Measurements from ENCODE around the gene LRRC27. TPM values are rescaled to one million over a fixed set of nuclear protein-coding genes. Genes with fewer than 3 reads are reported as not detected.
"Not testable (repeated sequence)": the region's sequence is repeated elsewhere in the genome, so short reads cannot be mapped to it uniquely, and the experiment has no call there.

The LRRC27 gene
- total RNA-seq, 2 donors from 2014 or later = 4.8 to 5.3 TPM

- Mint-ChIP-seq H3K27ac (peak overlapping the region; percentile 14), H3K9me3 (no peaks in the 10 kb centered on the region), H3K27me3 (ENCODE audit: low read depth) (no peaks in the 10 kb centered on the region), H3K4me1 (ENCODE audit: low read depth) (peaks cover 6% of the 10 kb centered on the region), H3K36me3 (ENCODE audit: insufficient read depth in 2 of 2) (no peaks in the 10 kb centered on the region), H3K4me3 (no peak overlapping the region)
- ATAC-seq (replicated peaks in 1 of 2) (no peak), DNase-seq (no peak)
Observed at GRCh38 chr10:132385721-132386418, 53.9 kb downstream of the LRRC27 start.

- Mint-ChIP-seq H3K9me3 (no peaks in the 10 kb centered on the region), H3K27me3 (ENCODE audit: low read depth) (no peaks in the 10 kb centered on the region), H3K36me3 (ENCODE audit: insufficient read depth in 2 of 2) (no peaks in the 10 kb centered on the region), H3K4me1 (ENCODE audit: low read depth) (peaks cover 6% of the 10 kb centered on the region), H3K27ac (peak overlapping the region; percentile 47), H3K4me3 (no peak overlapping the region)
- ATAC-seq (replicated peaks in 1 of 2) (no peak), DNase-seq (no peak)
Observed at GRCh38 chr10:132386419-132386831, 54.4 kb downstream of the LRRC27 start.

- not testable (repeated sequence) for H3K9me3 Mint-ChIP-seq
Observed at GRCh38 chr10:132386896-132387295, 54.9 kb downstream of the LRRC27 start.

GRCh38 chr10:132387764-132388210 lies 55.8 kb downstream of the LRRC27 start:
- H3K9me3 Mint-ChIP-seq = peaks cover 4 to 8% of the 10 kb centered on the region in 2 donors

More at GRCh38 chr10:132386896-132387295, 54.9 kb downstream of the LRRC27 start:
- H3K4me1 Mint-ChIP-seq (ENCODE audit: low read depth); H3K4me3 Mint-ChIP-seq; ATAC-seq (replicated peaks in 1 of 2); H3K36me3 Mint-ChIP-seq (ENCODE audit: insufficient read depth in 2 of 2); DNase-seq; H3K27me3 Mint-ChIP-seq (ENCODE audit: low read depth): not testable (repeated sequence)
- H3K27ac Mint-ChIP-seq = peak overlapping the region; percentile 47

DNA sequence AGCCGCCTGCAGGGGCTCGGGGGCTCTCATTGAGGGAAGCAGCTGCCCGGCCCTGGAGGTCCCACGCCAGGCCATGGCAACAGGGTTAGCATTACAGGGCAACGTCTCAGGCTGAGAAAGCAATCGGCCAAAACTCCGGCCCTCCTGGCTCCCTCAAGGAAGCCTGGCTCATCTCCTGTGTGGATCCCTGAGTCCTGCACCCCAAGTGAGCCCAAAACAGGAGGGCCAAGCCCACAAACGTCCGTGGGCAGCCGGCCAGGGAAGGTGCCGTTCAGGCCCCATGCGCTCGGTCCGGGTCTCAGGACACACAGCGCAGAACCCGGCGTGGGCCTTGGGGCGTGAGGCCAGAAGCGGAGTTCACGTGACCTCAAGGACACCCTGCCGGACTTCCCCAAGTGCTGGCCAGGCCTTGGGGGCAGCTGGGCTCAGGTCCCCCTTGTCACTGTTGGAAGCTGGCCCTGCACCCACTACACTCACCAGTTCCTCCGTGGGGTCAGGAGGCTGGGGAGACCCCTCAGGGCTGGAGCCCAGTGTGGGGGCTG lies 57.0 kb downstream of the LRRC27 start:
- Mint-ChIP-seq H3K27me3 (ENCODE audit: low read depth) (no peaks in the 10 kb centered on the region), H3K4me1 (ENCODE audit: low read depth) (peaks cover 6% of the 10 kb centered on the region), H3K4me3 (no peak overlapping the region), H3K27ac (no peak overlapping the region), H3K36me3 (ENCODE audit: insufficient read depth in 2 of 2) (no peaks in the 10 kb centered on the region), H3K9me3 (peaks cover 4 to 8% of the 10 kb centered on the region in 2 donors)
- ATAC-seq (replicated peaks in 1 of 2) = peak; percentile 19 to 52
- no peak for DNase-seq

More at GRCh38 chr10:132387764-132388210, 55.8 kb downstream of the LRRC27 start:
- peak overlapping the region; percentile 64 for H3K27ac Mint-ChIP-seq
- H3K27me3 Mint-ChIP-seq (ENCODE audit: low read depth) = no peaks in the 10 kb centered on the region
- H3K4me1 Mint-ChIP-seq (ENCODE audit: low read depth) = peaks cover 6% of the 10 kb centered on the region
- ATAC-seq (replicated peaks in 1 of 2) = peak; percentile 65 to 67
- peak overlapping the region in 1 of 2 donors; percentile 36 for H3K4me3 Mint-ChIP-seq
- H3K36me3 Mint-ChIP-seq (ENCODE audit: insufficient read depth in 2 of 2) = no peaks in the 10 kb centered on the region
- peak; percentile 78 to 82 for DNase-seq

GRCh38 chr10:132389433-132390169 lies 57.6 kb downstream of the LRRC27 start:
- DNase-seq (peak in 1 of 2 donors; percentile 28), ATAC-seq (replicated peaks in 1 of 2) (peak; percentile 25 to 50)
- Mint-ChIP-seq H3K4me1 (ENCODE audit: low read depth) (peaks cover 6% of the 10 kb centered on the region), H3K36me3 (ENCODE audit: insufficient read depth in 2 of 2) (no peaks in the 10 kb centered on the region), H3K9me3 (peaks cover 4 to 8% of the 10 kb centered on the region in 2 donors), H3K4me3 (no peak overlapping the region), H3K27me3 (ENCODE audit: low read depth) (no peaks in the 10 kb centered on the region), H3K27ac (no peak overlapping the region)

DNA sequence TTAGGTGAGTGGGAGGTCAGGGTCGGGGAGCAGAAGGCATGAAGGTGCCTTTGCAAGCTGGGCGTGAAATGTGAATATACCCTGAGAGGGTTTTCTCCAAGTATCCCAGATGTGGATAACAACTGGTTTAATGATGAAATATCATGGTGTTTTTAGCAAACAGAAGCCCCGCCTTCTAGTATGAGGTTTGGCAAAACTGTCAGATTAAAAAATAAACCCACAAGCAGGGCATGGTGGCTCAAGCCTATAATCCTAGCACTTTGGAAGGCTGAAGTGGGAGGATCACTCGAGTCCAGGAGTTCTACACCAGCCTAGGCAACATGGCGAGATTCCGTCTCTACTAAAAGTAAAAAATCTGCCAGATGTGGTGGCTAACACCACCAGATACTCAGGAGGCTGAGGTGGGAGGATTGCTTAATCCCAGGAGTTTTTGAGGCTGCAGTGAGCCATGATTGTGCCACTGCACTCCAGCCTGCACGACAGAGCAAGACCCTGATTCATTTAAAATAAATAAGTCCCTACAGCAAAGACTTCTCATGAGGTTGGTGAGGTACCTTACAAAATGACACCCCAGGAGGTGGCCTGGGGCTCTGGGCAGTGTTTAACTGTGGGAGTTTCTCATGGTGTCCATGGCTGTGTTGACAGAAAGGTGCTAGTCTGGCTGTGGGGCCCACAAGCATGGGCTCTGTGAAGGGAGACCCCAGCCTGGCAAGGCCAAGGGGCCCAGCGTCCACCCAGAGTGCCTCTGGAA lies 58.4 kb downstream of the LRRC27 start:
- Mint-ChIP-seq H3K36me3 (ENCODE audit: insufficient read depth in 2 of 2) (no peaks in the 10 kb centered on the region), H3K27ac (no peak overlapping the region)
- no peak for ATAC-seq (replicated peaks in 1 of 2)

GRCh38 chr10:132390921-132391675 lies 59.1 kb downstream of the LRRC27 start:
- peaks cover 6% of the 10 kb centered on the region for H3K4me1 Mint-ChIP-seq (ENCODE audit: low read depth)
- DNase-seq (no peak), ATAC-seq (replicated peaks in 1 of 2) (no peak)
- no peak overlapping the region for H3K4me3 Mint-ChIP-seq
- H3K27ac Mint-ChIP-seq = no peak overlapping the region
- H3K27me3 Mint-ChIP-seq (ENCODE audit: low read depth) = no peaks in the 10 kb centered on the region
- no peaks in the 10 kb centered on the region for H3K36me3 Mint-ChIP-seq (ENCODE audit: insufficient read depth in 2 of 2)
- peaks cover 4 to 8% of the 10 kb centered on the region in 2 donors for H3K9me3 Mint-ChIP-seq

More for the DNA sequence above, 58.4 kb downstream of the LRRC27 start:
- H3K9me3 Mint-ChIP-seq = peaks cover 4 to 8% of the 10 kb centered on the region in 2 donors
- H3K27me3 Mint-ChIP-seq (ENCODE audit: low read depth) = no peaks in the 10 kb centered on the region
- H3K4me1 Mint-ChIP-seq (ENCODE audit: low read depth) = peaks cover 6% of the 10 kb centered on the region
- no peak overlapping the region for H3K4me3 Mint-ChIP-seq
- no peak for DNase-seq

DNA sequence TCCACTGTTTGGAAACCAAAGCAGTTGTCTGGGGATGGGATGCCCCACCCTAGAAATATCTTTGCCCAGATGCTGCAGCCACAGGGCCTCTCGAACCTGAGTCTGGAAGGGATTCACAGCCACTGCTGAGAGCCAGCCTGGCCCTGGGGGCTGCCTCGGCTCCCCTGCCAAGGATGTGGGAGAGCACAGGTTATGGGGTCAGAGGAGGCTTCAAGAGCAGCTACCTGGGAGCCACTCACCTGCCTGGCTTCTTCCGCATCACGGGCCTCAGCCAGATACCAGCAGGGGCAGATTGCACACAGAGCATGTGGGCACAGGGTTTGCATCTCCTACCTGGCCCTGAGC lies 59.7 kb downstream of the LRRC27 start:
- DNase-seq = no peak
- Mint-ChIP-seq H3K27ac (no peak overlapping the region), H3K4me3 (no peak overlapping the region), H3K4me1 (ENCODE audit: low read depth) (peaks cover 6% of the 10 kb centered on the region), H3K27me3 (ENCODE audit: low read depth) (no peaks in the 10 kb centered on the region), H3K9me3 (peaks cover 4 to 8% of the 10 kb centered on the region in 2 donors), H3K36me3 (ENCODE audit: insufficient read depth in 2 of 2) (no peaks in the 10 kb centered on the region)
- ATAC-seq (replicated peaks in 1 of 2) = no peak

GRCh38 chr10:132392184-132392800 lies 60.3 kb downstream of the LRRC27 start:
- Mint-ChIP-seq H3K36me3 (ENCODE audit: insufficient read depth in 2 of 2) (no peaks in the 10 kb centered on the region), H3K27ac (no peak overlapping the region), H3K9me3 (peaks cover 4 to 8% of the 10 kb centered on the region in 2 donors), H3K27me3 (ENCODE audit: low read depth) (no peaks in the 10 kb centered on the region), H3K4me3 (no peak overlapping the region), H3K4me1 (ENCODE audit: low read depth) (peaks cover 6% of the 10 kb centered on the region)
- ATAC-seq (replicated peaks in 1 of 2) = no peak
- DNase-seq = no peak

DNA sequence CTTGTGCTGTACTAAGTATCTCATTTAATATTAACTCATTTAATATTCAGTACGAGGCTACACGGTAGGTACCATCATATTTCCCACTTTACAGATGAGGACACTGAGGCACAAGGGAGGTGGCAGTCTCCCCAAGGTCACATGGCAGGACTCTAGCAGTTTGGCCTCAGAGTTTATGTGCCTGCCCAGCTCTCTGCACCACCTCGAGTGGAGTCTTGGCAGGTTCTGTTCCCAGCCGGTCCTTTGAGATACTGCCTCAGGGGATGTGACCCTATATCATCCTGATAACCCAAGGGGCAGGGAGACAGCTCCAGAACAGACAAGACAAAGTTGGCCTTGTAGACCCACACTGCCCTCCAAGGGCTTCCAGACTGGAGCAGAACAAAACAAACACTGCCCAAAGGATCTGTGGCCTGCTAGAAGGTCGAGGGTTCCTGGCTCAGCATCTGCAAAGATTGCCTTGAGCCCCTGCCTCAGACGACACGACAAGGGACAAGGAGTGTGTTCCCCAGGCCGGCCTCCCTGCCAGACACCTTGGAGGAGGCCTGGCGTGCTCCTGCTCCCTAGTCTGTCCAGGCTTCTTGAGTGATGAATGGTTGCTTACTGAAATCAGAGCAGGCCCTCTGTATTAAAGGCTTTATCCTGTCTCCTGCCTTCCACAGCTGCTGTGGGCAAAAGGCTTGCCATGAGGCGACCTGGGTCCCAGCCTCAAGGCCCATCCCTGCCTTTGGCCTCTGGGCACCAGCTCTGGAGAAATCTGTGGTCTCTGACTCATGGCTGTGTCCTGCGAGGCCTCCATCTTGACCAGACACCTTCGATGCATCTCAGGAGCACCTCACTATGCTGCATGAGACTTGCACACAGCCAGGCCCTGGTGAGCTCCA lies 61.1 kb downstream of the LRRC27 start:
- peaks cover 4 to 8% of the 10 kb centered on the region in 2 donors for H3K9me3 Mint-ChIP-seq
- peaks cover 7% of the 10 kb centered on the region for H3K4me1 Mint-ChIP-seq (ENCODE audit: low read depth)
- no peak overlapping the region for H3K27ac Mint-ChIP-seq
- no peak for DNase-seq
- H3K27me3 Mint-ChIP-seq (ENCODE audit: low read depth) = no peaks in the 10 kb centered on the region
- ATAC-seq (replicated peaks in 1 of 2) = no peak
- H3K36me3 Mint-ChIP-seq (ENCODE audit: insufficient read depth in 2 of 2) = no peaks in the 10 kb centered on the region
- no peak overlapping the region for H3K4me3 Mint-ChIP-seq

Measured in activated T-cell treated with anti-CD3 and anti-CD28 coated beads, Interleukin-2, amount 50 U/mL, for 72 hours (primary cell).